Measurements from ENCODE around the gene ALG14.
"Not testable (repeated sequence)": the region's sequence is repeated elsewhere in the genome, so short reads cannot be mapped to it uniquely, and the experiment has no call there.

ALG14 gene, protein sequence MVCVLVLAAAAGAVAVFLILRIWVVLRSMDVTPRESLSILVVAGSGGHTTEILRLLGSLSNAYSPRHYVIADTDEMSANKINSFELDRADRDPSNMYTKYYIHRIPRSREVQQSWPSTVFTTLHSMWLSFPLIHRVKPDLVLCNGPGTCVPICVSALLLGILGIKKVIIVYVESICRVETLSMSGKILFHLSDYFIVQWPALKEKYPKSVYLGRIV

DNA sequence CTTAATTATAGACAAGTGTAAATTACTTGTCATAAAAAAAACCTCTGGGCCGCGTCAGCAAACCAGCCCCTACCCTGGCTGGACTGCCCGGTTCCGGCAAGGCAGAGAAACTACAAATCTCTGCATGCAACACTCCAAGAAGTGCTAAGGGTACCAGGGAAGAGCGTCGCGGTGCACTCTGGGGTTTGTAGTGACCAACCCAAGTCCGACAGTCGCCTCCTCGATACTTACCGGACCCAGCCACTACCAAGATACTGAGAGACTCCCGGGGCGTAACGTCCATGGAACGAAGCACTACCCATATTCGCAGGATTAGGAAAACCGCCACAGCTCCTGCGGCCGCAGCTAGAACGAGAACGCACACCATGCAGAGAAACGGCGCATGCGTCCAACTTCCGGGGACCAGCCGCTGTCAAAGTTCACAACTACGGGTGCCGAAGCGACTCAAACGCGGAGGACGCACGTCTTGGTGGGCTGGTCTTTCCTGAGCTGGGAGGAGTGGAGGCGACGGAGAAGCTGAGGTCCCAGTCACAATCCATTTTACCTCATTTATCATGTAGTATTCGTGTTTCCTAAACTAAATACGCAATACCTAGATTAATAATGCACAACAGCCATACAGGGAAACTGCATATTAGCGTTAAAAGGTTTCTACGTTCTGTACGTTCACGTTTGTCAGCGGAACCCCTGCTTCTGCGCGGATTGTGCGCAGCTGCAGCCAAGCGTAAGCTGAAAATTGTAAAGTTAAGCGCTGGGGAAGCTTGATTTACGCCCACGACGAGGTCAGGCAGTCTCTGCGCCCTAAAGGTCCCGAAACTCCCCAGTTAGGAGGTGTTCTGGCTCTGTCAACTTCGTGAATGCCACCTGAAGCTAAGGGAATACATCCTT, at the start of gene ALG14:
Gene ALG14 (minus strand): TSS at position 420 of the 888 bp plus-strand sequence. CDS start 53 bp downstream, at position 367.
- DNase-seq: peak; percentile 98

DNA sequence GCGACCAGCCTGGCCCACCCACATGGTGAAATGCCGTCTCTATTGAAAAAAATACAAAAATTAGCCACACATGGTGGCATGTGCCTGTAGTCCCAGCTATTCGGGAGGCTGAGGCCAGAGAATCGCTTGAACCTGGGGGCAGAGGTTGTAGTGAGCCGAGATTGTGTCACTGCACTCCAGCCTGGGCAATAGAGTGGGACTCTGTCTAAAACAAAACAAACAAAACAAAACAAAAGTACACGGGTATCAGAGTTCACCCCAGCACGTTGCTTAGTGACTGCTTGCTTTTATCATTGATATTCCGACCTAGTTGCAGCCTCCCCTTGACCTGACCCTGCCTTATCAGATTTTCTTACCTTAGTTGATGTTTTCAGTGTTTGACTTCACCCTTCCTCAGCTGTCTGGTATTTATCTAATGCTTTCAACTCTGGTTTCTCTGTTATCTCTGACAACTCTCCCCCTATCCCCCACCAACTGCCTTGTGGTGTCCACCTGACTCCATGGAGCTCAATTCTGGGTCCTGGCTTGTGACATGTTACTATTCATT, 49.5 kb upstream of the ALG14 start:
- no peak for DNase-seq

DNA sequence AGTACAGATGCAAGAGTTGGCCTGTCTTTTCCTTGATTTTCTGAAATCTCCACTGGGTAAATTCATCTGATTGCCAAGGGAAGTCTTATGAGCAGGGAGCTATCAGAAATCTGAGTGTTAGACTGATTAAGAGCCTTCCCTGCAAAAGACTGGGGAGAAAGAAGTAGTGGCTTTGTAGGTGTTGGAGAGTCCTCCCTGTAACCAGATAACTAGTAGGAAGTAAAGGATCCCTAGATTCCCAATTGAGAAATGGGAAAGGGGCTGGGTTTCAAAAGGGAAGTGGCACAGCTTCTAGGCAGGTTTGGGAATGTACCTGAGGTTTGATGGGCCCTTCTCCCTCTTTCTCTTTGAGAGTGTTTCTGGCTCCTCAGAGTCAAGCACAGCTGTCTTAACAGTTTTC, 46.5 kb upstream of the ALG14 start:
- DNase-seq: peak; percentile 1

DNA sequence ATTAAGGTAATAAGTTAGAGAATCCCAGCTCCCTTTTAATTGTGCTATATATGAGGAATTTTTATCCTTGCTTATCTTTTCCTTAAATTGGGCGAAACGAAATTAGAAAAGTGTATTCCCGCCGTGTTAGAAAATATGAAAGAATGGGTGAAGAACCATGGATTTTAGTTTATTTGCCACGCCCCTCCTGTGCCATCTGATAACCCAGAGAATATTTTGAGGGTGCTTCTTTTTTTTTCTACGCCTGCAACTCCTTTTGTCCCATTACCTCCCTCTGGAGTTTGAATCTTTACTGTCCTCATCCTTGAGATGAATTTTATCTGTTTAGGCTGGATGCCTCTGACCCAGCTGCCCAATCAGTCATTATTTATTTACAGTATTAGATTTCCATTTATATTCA, 46.0 kb upstream of the ALG14 start:
- DNase-seq: no peak

DNA sequence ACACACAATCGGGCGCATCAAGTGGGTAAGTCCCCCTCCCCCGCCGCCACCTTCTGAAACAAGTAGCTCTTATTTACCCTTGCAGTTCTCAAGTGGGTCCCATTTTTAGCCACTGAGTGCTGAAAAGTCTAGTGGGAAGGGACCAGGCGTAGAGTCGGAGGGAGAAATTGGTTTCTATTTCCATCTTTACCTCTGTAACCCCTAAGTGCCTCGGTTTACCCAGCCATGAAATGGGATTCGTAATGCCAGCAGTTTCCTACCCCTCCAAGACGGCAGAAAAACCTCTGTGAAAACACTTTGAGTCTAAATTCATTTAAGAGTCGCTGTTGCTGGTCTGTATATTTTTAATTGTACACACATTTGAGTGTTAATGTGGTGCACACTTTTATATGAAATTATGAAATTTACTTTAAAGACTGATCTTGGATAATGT, 45.3 kb upstream of the ALG14 start:
- DNase-seq: peak; percentile 45

DNA sequence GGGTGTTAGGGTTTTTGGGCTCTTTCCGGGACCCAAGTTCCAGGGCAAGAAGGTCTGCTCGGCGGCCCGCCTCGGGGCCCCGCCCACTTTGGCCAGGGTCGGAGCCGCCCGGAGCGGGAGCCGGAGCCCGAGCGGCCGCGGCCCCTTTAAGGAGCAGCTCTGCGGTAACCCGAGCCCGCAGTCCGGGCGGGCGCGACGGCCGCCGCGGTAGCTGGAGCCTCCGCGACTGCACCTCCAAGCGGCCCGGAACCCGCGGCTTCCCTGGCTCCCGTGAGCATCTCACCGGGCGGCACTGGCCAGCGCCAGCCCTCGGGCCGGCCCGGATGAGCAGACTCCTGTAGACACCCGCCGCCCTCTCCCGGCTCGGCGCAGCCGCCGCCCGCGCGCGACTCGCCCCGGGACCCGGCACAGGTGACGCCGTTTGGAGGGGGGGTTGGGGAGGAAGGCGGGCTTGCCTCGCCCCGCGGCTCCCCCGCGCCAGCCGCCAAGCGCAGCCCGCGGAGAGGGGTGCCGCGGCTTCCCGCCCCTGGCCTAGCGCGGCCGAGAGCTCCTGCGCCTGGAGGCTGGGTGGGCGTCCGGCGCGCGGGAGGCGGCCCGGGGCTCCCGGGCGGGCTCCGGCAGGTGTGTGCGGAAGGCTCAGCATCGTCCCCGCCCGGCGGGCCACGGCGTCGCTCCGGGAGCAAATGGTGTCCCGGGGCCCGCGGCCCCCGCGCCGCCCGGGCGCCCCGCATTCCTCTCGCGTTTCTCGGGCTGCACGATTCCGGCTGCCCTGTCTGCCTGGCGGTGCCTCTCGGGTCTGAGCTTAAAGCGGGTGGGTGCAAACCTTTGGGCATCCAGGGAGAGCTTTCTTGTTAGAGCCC, 44.7 kb upstream of the ALG14 start, which contains the start of gene TLCD4:
Gene TLCD4 (plus strand): TSS at position 149 of the 860 bp plus-strand sequence. CDS start 26,547 bp downstream, outside the sequence.
- peak; percentile 79 for DNase-seq

DNA sequence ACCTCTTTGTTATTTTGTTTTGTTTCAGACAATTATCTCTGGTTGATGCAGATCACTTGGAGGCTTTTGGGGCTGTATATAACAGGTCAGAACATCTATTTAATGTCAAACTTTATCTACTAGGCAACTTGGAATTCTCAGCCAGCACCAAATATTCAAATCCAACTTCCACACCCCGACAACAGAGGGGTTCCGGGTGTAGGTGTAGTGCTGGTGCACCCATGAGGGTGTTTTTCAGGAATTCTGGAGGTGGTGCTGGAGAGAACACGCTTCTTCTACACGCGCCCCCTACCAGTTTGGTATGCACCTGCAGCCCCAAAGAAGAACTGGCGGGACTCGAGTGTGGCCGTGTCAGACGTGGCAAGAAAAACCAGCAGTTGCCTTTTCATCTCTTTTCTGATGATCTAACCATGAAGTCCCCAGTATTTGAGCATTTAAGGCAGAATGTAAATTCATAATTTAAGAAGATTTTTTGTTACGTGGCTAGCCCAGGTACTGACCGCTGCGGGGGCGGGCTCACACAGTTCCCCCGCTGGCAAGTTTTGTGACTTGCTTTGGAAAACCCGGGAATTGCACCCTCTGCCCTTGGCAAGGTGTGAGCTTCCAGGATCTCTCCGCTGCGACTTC, 43.9 kb upstream of the ALG14 start:
- peak; percentile 84 for DNase-seq

DNA sequence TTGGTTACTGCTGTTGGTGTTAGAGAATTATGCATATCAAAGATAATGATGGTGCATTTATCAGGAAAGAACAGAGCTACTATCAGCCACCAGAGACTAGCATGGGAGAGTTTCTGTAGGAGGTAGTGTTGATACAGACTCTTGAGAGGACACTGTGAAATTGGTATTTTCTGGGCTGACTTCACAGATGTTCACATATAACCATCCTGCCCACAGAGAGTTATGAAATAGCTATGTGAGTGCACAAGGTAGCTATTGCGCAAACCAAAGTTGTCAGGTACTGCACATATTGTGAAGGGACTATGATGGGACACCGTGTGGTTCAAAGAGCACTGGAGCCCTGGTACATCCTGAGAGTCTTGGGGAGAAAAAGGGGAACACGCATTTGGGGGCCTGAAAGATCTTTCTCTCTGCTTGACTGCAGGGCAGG, 43.0 kb upstream of the ALG14 start:
- no peak for DNase-seq

DNA sequence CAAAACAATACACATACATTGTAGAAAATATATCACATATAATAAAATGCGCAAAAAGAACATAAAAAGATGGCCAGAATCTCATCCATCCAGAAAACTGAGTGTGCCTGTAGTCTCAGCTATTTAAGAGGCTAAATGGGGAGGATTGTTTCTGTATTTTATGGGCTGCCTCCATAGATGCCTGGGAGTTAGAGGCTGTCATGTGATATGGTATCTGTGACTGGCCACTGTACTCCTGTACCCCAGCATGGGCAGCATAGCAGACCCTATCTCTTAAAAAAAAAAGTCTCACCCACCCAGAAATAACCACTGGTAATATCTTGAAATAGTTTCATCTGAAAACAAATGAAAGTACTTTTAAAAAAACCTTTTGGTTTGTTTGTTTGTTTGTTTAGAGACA, 40.9 kb upstream of the ALG14 start:
- DNase-seq: no peak

DNA sequence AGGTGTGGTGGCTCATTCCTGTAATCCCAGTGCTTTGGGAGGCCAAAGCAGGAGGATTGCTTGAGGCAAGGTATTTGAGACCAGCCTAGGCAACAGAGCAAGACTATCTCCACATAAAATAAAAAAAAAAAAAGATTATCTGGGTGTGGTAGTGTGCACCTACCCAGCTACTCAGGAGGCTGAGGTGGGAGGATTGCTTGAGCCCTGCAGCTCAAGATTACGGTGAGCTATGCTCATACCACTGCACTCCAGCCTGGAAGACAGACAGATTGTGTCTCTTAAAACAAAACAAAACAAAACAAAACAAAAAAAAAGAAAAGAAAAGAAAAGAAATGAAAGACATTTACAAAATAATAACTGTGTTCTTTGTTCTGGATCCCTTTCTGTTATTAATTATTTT, 38.3 kb upstream of the ALG14 start:
- DNase-seq: no peak

DNA sequence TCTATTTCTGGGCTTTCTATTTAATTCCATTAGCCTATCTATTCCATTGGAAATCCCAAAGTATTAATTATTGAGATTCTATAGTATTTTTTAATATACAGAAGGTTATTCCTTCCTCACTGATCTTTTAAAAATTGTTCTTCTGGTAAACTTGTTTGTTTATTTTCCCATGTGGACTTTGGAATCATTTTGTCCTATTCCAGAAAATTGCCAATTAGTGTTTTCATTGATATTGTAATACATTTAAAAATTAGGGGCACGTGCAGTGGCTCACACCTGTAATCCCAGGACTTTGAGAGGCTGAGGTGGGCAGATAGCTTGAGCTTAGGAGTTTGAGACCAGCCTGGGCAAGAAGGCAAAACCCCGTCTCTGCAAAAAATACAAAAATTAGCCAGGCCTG, 36.0 kb upstream of the ALG14 start:
- DNase-seq: no peak

DNA sequence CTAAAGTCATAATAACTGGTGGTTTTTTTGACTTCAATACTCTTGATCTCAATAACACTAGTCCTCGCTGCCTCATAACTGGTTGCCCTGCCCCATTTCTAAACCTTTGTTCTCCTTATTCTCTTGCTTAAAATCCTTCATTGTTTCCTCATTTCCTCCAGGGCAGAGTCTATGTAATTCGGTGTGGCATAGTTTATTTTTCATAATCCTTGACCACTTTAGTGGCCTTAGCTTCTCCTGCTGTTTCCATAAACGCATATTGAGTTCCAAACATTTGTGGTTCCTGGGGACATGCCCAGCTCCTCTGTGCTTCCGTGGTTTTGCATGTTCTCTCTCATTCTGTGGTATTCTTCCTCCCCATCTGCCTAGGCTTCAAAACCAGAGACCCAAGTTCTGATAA, 25.4 kb upstream of the ALG14 start:
- DNase-seq: no peak

DNA sequence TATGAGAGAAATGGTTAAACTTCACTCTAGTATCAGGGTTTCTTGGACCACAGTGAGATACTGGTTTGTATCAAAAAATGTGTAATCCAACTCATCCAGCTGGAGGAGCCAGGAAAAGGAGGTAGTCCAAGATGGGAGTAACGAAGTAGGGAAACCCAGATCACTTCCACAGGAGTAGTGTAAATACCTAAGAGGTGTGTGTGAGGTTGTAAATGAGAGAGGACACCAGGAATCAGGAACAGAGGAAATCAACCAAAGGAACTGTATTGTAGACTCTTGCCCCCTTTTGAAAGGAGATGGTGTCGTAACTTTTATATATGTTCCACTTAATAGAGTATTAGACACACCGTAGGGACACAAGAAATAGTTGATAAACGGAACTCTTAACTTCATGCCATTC, 24.7 kb upstream of the ALG14 start:
- no peak for DNase-seq

DNA sequence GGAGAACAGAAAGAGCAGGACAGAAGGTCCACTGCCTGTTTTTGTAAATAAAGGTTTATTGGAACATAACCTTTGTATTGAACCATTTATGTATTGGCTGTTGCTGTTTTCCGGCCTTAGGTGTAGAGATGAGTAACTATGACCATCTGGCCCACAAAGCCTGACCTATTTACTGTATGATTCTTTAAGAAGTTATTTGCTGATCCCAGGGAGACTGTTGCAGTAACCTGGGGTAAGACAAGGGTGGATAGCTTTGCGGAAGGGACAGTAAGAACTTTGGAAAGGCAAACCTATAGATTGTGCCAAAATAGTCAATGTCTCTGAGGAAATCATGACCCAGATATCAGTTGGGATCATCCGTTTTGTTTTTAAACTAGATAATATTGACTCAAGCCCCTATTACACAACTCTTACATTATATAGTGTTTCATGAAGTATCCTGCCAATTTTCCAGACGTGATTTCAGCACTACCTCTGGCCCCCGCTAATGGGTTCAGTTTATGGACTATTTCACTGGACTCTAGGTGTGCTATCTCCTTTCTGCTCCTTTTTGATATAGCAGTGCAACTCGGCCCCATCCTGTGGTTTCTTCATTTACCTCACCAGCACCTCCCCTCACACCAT, 23.6 kb upstream of the ALG14 start:
- no peak for DNase-seq

DNA sequence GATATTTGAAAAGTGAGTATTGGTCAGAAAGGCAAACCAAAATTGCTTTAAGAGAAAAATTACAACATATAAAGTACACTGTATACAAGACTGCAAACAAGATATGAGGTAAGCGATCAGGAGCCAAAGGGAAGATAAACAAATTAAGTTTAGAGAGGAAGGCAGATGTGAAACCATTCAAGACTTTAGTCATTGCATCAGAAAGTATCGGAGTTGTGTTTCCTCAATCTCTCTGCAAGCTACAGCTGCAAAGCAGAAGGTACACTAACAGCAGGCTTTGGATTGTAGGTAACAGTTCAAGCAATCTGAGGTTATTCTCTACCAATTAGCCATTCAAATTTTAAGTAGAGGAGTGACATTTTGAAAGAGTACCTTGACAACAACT, 23.1 kb upstream of the ALG14 start:
- DNase-seq: no peak

DNA sequence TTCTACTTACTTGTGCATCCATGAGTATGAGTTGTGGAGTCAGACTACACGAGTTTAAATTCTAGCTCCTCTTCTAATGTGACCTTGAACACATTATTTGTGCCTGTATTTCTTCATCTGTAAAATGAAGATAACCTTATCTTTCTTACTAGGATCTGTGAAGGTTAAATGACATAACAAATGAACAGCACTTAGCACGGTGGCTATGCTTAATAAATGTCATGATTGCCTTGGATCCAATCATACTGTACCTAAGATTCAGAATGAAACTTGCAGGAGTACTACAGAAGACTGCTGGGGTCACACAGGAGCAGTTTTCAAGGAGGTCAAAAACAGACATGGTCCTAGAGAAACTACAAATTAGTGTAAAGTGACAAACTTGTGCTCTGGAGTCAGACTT, 22.2 kb upstream of the ALG14 start:
- no peak for DNase-seq

DNA sequence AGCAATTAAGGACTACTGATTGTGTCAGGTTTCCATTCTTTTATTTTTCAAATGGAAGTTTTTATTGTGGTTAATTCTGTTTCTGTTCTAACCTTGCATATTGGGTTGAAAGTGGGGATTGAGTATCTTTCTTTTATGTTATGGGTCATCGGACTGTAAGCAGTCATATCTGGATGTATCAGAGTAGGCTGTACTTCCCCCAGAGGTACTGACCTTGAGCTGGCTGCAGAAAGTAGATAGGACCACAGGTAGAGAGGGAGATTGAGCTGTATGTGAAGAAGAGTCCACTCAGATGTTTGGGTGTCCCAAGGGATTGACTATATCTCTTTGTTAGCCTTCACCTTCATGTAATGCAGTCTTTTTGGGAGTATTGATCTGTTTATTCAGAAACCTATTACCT, 20.5 kb upstream of the ALG14 start:
- no peak for DNase-seq

DNA sequence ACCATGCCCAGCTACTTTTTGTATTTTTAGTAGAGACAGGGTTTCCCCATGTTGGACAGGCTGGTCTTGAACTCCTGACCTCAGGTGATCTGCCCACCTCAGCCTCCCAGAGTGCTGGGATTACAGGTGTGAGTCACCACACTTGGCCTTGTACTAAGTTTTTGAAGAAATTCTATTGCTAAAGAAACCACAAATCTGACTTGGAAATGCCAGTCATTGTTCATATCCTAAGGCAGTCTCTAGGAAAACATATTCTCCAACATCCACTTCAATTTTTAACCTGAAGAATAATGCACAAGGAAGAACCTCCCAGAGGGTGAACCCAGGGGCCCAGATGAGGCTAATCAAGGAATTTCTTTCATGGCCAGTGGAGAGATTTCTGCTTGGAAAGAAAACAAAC, 20.1 kb upstream of the ALG14 start:
- not testable (repeated sequence) for DNase-seq

DNA sequence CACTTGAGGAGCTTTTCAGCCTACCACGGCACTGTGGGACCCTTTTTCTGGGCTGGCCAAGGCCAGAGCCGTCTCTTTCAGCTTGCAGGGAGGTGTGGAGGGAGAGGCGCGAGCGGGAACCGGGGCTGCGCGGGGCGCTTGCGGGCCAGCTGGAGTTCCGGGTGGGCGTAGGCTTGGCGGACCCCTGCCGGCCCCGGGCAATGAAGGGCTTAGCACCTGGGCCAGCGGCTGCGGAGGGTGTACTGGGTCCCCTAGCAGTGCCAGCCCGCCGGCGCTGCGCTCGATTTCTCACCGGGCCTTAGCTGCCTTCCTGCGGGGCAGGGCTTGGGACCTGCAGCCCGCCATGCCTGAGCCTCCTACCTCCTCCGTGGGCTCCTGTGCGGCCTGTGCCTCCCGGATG, 18.5 kb upstream of the ALG14 start:
- not testable (repeated sequence) for DNase-seq

DNA sequence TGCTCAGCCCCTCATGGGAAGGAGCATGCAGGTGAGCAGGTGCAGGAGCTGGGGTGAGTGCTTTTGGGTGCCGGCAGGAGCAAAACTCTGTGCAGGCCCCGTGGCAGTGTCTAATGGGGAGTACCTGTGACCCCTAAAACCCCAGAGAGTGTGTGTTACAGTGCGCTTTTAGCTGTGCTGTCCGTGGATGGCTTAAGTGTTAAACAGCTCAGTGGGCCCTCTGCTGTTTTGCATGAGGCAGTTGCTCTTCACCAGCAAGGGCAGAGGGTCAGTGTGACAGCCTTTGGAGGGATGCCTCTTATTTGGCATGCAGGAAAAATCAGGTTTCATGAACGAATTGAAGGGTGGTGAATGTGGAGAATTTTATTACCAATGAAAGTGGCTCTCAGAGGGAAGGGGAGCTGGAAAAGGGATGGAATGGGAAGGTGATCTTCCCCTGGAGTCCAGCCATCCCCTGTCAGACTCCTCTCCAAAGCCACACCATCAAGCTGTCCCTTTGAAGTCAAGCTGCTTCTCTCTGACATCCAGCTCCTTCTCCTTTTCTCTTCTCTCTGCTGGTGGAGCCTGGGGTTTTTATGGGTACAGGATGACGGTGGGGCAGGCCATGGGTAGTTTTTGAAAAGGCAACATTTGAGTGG, 17.0 kb upstream of the ALG14 start:
- no peak for DNase-seq

DNA sequence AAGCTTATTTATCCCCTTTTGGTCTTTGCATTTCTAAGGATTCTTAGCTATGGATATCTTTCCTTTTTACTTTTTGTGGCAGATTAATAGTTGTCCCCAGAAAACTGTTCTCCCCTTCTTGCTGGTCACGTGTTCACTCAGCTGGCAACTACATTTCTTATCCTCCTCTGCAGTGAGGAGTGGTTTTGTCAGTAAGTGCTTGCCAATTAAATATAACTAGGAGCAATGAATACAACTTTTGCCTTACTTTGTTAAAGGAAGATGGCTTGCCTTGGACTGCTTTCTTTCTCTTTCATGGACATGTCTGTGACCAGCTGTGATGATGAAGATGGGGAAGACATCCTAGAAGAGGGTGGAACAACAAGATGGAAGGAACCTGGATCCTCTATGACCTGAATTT, 15.6 kb upstream of the ALG14 start:
- no peak for DNase-seq
